Hypothalamus (tissue), 51 donors: ENCODE results near the gene CLIP4.
A peak's percentile ranks its signal among the peaks of the same experiment; 100 is the strongest.
"Not testable (repeated sequence)": the region's sequence is repeated elsewhere in the genome, so short reads cannot be mapped to it uniquely, and the experiment has no call there.

Experiments used
- DNase-seq, 51 donors: peaks; one replicate each; lab custom pipeline; 2025; lab: John Stamatoyannopoulos, UW

CLIP4 gene

DNA sequence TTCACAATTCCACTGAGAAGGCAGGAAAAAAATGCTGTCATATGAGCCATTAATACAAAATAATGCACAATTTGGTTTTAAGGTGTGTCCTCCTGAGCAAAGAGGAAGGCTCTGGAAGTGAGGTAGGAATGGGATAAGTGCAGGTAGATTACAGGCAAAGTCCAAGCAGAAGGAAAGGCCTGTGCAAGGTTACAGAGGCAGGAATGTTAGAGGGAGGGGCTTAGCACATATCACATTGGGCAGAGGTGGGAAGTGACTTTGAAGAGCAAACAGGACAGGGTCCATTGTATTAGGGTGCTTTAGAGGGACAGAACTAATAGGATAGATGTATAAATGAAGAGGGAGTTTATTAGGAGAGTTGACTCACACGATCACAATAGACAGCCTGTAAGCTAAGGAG is 14.7 kb upstream of the CLIP4 start:
- no peak for DNase-seq

DNA sequence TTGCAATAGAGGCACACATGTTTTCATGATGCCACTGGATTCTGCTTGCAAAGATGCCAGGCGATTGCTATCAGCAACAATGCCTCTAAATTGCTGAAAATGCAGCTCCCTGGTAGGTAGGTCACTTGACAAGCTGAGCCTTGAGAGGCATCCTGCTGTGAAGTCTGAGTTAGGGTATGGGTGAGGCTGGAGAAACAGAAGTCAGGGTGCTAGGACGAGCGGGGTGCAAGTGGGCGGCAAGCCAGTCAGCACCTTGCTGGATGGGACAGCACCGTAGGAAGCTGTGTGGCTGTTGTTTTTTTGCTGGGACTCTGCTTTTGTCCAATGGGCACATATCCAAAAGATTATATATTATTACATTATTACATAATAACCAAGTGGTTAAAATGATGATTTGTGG is 10.5 kb upstream of the CLIP4 start:
- no peak for DNase-seq

DNA sequence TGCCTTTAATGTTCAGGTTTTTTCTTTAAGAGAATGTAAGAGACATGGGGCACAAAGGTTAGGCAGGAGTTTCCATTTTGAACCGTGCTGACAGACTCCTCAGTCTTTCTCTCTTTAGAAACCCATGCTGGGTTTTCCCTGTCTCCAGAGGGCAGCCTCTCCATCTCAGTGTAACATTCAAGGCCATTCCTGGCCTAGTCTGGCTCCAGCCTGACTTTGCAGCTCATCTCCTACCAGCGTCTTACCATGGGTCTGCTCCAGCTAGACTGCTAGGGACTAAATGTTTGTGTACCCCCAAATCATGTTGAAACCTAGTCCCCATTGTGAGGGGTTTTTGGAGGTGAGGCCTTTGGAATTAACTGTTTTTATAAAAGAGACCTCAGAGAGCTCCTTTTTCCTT is 9.8 kb upstream of the CLIP4 start:
- peak in 1 of 51 donors; percentile 16 for DNase-seq

- DNase-seq = peak in 1 of 51 donors; percentile 51
These were observed 9.0 kb upstream of the CLIP4 start for GRCh38 chr2:29106256-29106655.

DNA sequence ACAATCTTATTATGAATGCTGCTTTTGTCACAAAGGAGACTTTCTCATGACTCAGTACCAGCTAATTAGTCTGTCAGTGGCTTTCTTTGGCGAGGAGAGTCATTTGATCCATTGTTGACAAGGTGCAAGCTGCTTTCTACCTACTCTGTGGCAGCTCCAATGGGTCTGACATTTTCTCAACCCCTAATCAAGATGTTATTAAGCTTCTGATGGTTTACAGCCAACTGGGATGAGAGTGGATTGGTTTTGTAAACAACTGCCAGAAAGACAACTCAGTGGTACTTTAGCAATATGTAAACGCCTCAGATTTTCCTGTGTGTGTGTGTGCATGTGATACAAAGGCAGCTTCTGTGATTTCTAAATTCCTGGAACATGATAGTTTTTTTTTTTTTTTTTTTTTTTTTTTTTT is 8.2 kb upstream of the CLIP4 start:
- DNase-seq = peak in 1 of 51 donors; percentile 68

- not testable (repeated sequence) for DNase-seq
These were observed 7.7 kb upstream of the CLIP4 start for GRCh38 chr2:29107547-29107946.

DNA sequence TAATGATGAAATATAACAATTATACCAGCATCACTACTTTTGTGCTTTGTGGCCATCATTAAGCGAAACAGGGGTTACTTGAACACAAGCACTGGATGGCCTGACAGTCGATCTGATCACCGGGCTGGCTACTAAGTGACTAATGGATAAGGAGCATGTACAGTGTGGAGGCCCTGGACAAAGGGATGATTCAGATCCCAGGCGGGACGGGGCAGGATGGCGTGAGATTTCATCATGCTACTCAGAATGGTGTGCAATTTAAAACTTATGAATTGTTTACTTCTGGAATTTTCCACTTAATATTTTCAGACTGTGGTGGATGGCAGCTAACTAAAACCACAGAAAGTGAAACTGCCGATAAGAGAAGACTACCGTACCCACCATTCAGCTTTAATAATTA is 7.0 kb upstream of the CLIP4 start:
- peak in 21 of 51 donors; percentile 16 to 72 (median 39) for DNase-seq

- DNase-seq = no peak
These were observed 6.0 kb upstream of the CLIP4 start for GRCh38 chr2:29109246-29109645.

GRCh38 chr2:29110916-29111535 is 4.2 kb upstream of the CLIP4 start:
- peak in 1 of 51 donors; percentile 22 for DNase-seq

- DNase-seq = no peak
These were observed 2.8 kb upstream of the CLIP4 start for GRCh38 chr2:29112379-29112778.

DNA sequence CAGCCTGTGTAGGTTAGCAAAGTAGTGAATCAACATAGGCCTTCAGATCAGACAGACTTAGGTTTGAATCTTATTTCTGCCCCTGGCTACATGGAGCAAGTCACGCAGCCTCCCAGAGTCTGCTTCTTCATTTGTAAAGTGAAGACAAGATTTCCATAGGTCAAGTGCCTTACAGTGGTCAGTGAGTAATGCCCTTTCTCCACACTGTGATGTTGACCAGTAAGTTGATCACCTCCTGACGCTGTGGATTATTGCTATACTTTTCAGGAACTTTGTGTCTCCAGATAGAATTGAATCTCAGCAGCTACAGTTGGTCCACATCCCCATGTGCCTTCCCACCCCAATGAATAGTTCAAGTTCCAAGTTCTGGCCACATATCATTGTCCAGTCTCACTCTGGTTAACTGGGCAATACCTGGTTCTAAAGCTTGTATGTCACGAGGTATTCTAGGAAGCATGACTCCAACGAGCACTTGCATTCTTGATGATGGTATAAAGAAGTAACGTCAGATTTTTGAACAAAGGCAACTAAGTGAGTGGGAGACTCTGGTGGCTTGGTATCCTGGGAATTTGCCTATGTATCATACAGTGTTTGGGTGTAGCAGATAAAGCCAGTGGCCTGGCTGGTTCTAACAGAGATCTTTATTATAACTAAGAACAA is 2.1 kb upstream of the CLIP4 start:
- peak in 1 of 51 donors; percentile 49 for DNase-seq

GRCh38 chr2:29113891-29114321 is 1.3 kb upstream of the CLIP4 start:
- DNase-seq = peak in 5 of 51 donors; percentile 7 to 49 (median 31)

DNA sequence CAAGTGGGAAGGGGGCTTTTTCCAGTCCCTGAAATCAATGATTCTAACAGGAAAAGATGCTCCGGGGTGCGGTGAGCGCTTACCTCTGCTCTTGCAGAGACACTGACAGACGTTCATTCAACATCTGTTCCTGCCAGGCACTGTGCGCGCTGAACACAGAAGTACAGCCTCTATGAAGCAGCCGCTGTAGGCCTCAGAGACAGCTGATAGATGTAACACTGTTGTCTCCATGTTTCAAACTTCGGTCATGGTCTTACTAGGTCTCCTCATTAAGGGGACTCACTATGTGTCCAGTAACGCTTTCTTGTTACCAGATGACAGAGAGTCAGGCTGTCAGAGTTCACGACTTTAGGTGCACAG is 649 bp upstream of the CLIP4 start:
- DNase-seq = peak in 7 of 51 donors; percentile 24 to 73 (median 45)

- DNase-seq = peak in 42 of 51 donors; percentile 6 to 91 (median 44)
These were observed 874 bp downstream of the CLIP4 start for GRCh38 chr2:29115797-29116781.

DNA sequence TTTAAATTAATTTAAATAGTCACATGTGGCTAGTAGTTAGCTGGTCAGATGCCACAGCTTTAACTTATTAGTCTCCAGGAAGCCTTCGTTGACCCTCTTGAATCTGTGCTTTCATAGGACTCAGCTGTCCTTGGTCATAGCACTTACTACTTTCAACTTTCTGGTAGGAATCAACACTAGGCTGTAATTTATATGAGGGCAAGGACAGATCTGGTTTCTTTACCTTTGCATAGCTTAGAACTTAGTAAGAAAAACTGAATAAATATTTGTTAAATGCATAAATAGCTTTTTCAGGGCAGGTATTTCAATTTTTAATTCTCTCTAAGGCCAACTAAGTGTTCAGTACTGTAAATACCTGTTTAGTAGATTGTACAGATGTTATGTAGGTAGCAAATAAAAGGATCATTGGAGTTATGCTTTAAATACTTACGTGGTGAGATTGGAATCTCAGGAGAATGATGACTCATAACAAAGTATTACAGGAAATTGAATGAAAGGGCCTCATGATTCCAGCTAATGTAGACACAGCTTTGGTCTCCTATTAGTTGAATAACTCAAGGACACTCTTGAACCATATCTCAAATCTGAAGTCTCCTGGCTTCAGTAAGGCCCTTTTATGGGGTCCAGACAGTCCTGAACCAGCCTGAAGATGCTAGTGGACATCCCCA is 2.6 kb downstream of the CLIP4 start:
- DNase-seq = no peak

GRCh38 chr2:29119211-29119610 is 4.0 kb downstream of the CLIP4 start:
- DNase-seq = no peak

- no peak for DNase-seq
These were observed 5.6 kb downstream of the CLIP4 start for GRCh38 chr2:29120846-29121245.

- no peak for DNase-seq
These were observed 8.6 kb downstream of the CLIP4 start for GRCh38 chr2:29123617-29124349.

DNA sequence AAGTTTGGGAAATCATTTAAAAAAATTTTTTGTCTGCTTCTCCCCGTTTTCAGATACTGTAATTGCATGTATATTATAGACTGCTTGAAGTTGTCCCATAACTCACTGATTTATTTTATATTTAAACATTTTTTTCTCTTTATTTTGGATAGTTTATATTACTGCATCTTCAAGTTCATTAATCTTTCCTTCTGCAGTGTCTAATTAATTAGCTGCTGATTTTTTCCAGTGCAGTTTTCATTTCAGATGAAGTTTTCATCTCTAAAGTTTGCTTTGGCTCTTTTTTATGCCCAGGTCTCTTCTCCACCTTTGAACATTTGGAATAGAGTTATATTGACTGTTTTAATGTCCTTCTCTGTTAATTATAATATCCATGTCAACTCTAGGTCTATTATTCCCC is 9.3 kb downstream of the CLIP4 start:
- no peak for DNase-seq
